ENCODE results near the gene CEP85. TPM values are rescaled to one million over a fixed set of nuclear protein-coding genes. Genes with fewer than 3 reads are reported as not detected.

The CEP85 gene
- total and polyA plus RNA-seq, 9 of the 15 experiments (the other 6 are each of a cell fraction or from before 2014, with no cell fraction given) = 42.1 to 140 (median 92.6) TPM

- FAIRE-seq (peak; percentile 70), ATAC-seq (no peak), DNase-seq (ENCODE audit: extremely low read depth in 1 of 4, low spot score in 3 of 4) (peak in 2 of 4 experiments; percentile 42 to 72)
- Histone ChIP-seq H3K9me1 (ENCODE audit: control insufficient read depth, insufficient read depth, low read length) (no peaks in the 10 kb centered on the region), H3K27ac (ENCODE audit: extremely low read depth, low read depth, low read length) (peak overlapping the region; percentile 77), H3K9me3 (replicated peaks; ENCODE audit: control insufficient read depth, insufficient read depth, low read depth, low read length) (no peaks in the 10 kb centered on the region), H3K79me2 (ENCODE audit: control insufficient read depth, insufficient read depth, low read length) (peaks cover 88% of the 10 kb centered on the region), H4K20me1 (replicated peaks; ENCODE audit: control insufficient read depth, insufficient read depth, low read length) (peaks cover 23% of the 10 kb centered on the region; the same call in 1 of the 2 replicates), H3K9ac (ENCODE audit: insufficient read depth in 1 of 2, low read depth in 2 of 2, low read length in 2 of 2) (peak overlapping the region in 1 of 2 experiments; percentile 63; a peak in 2 of 4 replicates), H3K36me3 (ENCODE audit: control insufficient read depth, insufficient read depth, low read length) (peaks cover 51% of the 10 kb centered on the region), H3K4me1 (replicated peaks in 1 of 2; ENCODE audit: control insufficient read depth in 2 of 2, insufficient read depth in 2 of 2, low read length in 2 of 2) (peaks cover 12 to 22% of the 10 kb centered on the region in 2 experiments; a peak in 4 of 5 replicates), H3K4me2 (ENCODE audit: insufficient read depth, low read length) (peak overlapping the region; percentile 98), H3K4me3 (peak overlapping the region; percentile 76), H2AFZ (ENCODE audit: low read depth, low read length) (no peak overlapping the region), H3K27me3 (ENCODE audit: control insufficient read depth in 2 of 2, insufficient read depth in 2 of 2, low read length in 2 of 2) (no peaks in the 10 kb centered on the region)
- in situ Hi-C loops (cut with MboI) = no loop called here
- POLR2A ChIA-PET = interaction anchor here (0.6 to 6.3 kb wide), 5 partner anchors 9 to 1055 kb away, joined by 3 to 53 read pairs (median 4); no protein-coding TSS in a partner anchor
- no TSS peak for BruUV-seq (replicated peaks)
- intact Hi-C loops (cut with micrococcal nuclease) = loop anchor here (5.0 kb wide), 1 partner anchor 125 kb away; the partner anchor contains the start of gene PDIK1L
- 2% methylated on average over 6 of the region's 6 CpGs for WGBS (ENCODE audit: insufficient coverage, low coverage, missing lambda C conversion rate)
- CTCF ChIA-PET (ENCODE audit: low intra/inter-chr PET ratio) = no interaction called here
- no peak for TF ChIP-seq ZNF174 (CRISPR knock-in tag; IDR thresholded peaks at IDR 0.05)
- TF ChIP-seq MCM5 (IDR thresholded peaks at IDR 0.05; ENCODE audit: low read depth) = no peak
- TF ChIP-seq SAFB2 (IDR thresholded peaks at IDR 0.05; ENCODE audit: borderline replicate concordance, low read depth, low read length, severe bottlenecking) = no peak
- no peak for TF ChIP-seq MAX (CRISPR knock-in tag; IDR thresholded peaks at IDR 0.05)
- TF ChIP-seq ZKSCAN1 (IDR thresholded peaks at IDR 0.05; ENCODE audit: low read depth, low read length) = no peak
- no peak for TF ChIP-seq SRSF1 (IDR thresholded peaks at IDR 0.05; ENCODE audit: low read depth, low read length)
- no peak for TF ChIP-seq RBBP5 (IDR thresholded peaks at IDR 0.05; ENCODE audit: borderline replicate concordance, insufficient read depth, low read length, poor library complexity, severe bottlenecking)
- no peak for TF ChIP-seq BRD9 (IDR thresholded peaks at IDR 0.05; ENCODE audit: low read depth, partially characterized antibody)
- TF ChIP-seq SAP30 (IDR thresholded peaks at IDR 0.05; ENCODE audit: borderline replicate concordance, insufficient read depth, low read depth, low read length, poor library complexity, severe bottlenecking) = no peak
- TF ChIP-seq ETV1 (tag; conservative IDR thresholded peaks at IDR 0.05; ENCODE audit: low read depth) = no peak
- TF ChIP-seq ZNF696 (CRISPR knock-in tag; conservative IDR thresholded peaks at IDR 0.05) = no peak
- TF ChIP-seq POLR2H (tag; IDR thresholded peaks at IDR 0.05; ENCODE audit: low read depth) = peak; percentile 49; the same call in 1 of the 2 replicates
- TF ChIP-seq SNIP1 (IDR thresholded peaks at IDR 0.05; ENCODE audit: low read depth) = no peak
- TF ChIP-seq MECOM (CRISPR knock-in tag; IDR thresholded peaks at IDR 0.05) = no peak
- TF ChIP-seq, protein P1, sequence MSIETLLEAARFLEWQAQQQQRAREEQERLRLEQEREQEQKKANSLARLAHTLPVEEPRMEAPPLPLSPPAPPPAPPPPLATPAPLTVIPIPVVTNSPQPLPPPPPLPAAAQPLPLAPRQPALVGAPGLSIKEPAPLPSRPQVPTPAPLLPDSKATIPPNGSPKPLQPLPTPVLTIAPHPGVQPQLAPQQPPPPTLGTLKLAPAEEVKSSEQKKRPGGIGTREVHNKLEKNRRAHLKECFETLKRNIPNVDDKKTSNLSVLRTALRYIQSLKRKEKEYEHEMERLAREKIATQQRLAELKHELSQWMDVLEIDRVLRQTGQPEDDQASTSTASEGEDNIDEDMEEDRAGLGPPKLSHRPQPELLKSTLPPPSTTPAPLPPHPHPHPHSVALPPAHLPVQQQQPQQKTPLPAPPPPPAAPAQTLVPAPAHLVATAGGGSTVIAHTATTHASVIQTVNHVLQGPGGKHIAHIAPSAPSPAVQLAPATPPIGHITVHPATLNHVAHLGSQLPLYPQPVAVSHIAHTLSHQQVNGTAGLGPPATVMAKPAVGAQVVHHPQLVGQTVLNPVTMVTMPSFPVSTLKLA (conservative IDR thresholded peaks at IDR 0.05) = peak; percentile 55 to 69
- TF ChIP-seq, protein P2, sequence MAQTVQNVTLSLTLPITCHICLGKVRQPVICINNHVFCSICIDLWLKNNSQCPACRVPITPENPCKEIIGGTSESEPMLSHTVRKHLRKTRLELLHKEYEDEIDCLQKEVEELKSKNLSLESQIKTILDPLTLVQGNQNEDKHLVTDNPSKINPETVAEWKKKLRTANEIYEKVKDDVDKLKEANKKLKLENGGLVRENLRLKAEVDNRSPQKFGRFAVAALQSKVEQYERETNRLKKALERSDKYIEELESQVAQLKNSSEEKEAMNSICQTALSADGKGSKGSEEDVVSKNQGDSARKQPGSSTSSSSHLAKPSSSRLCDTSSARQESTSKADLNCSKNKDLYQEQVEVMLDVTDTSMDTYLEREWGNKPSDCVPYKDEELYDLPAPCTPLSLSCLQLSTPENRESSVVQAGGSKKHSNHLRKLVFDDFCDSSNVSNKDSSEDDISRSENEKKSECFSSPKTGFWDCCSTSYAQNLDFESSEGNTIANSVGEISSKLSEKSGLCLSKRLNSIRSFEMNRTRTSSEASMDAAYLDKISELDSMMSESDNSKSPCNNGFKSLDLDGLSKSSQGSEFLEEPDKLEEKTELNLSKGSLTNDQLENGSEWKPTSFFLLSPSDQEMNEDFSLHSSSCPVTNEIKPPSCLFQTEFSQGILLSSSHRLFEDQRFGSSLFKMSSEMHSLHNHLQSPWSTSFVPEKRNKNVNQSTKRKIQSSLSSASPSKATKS (CRISPR knock-in tag; IDR thresholded peaks at IDR 0.05) = no peak
- no peak for TF ChIP-seq ZNF41 (CRISPR knock-in tag; conservative IDR thresholded peaks at IDR 0.05)
- TF ChIP-seq ZBTB17 (CRISPR knock-in tag; IDR thresholded peaks at IDR 0.05) = 0 out of 2 replicates have a peak, but pooled peaks have one; percentile 27
Measured at GRCh38 chr1:26237230-26237966, 3.4 kb downstream of the CEP85 start.

All from K562 (cell line).